Stimulated activated CD4-positive, alpha-beta T cell treated with anti-CD3 and anti-CD28 coated beads, Interleukin-12 subunit alpha, Interleukin-12 subunit beta, amount 100 ng/mL, for 24 hours (primary cell): ENCODE measurements around the gene FURIN.
"Not testable (repeated sequence)": the region's sequence is repeated elsewhere in the genome, so short reads cannot be mapped to it uniquely, and the experiment has no call there.

Experiments used
- DNase-seq, 2 experiments: peaks; one replicate each; pipeline ENCODE4 v3.0.0-alpha.2; 2020; ENCODE audit warnings: low read depth in 2 of 2

Gene FURIN

DNA sequence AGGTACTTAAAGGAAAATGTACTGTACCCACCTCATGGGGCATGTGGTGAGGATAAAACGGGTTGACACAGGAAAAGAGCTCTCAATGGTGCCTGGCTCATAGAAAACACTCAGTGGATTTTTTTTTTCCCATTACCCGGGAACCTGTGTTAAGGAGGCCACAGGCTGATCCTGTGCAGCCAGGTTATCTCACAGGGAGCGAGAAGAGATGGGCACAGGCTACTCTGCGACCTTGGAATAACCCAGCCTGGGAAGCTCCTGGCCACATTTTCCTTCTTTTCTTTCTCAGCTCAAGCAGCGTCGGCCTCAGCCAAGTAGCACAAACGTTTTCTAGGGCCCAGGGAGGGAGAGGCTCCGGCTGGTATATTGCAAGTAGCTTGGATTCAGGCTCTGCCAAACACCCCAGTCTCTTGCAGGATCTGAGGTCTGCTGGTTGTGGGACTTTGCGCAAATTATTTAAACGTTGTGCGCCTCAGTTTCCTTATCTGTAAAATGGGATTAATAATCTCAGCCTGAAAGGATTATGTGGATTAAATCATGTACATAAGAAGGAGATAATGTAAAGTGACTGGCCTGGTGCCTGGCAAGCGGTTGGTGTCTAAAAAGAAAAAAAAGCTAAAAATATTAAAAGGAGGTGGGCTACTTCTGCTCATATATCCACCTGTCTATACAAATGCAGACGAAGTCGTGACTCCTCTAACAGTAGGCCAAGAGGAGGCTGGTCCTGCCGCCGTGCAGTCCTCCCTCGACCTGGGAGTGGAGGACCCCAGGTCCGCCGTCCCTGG is 2.2 kb downstream of the FURIN start:
- DNase-seq: no peak

DNA sequence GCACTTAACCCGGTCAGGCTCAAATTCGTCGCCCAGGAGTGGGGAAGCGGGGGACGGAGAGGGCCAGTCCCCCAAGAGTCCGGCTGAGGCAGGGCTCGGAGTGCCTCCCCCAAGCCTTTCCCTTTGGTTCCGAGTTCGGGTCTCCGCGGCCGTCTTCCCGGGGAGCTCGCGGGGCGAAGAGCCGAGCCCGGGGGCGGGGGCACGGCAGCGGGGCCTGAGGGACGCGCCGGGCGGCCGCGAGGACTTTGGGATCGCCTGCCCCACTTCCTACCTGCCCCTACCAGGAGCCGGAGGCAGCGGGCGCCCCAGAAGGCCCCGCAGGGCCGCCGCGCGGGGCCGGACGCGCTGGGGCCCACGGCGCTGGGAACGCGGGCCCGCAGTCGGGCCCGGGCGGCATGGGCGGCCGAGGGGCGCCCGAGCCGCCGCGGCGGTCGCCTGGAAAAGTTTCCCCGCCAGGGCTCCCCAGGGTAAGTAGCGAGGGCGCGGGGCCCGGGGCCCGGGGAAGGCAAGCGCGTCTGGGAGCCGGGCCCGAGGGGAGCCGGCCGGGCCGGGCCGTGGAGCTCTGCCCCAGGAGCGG is 2.8 kb downstream of the FURIN start:
- no peak for DNase-seq

DNA sequence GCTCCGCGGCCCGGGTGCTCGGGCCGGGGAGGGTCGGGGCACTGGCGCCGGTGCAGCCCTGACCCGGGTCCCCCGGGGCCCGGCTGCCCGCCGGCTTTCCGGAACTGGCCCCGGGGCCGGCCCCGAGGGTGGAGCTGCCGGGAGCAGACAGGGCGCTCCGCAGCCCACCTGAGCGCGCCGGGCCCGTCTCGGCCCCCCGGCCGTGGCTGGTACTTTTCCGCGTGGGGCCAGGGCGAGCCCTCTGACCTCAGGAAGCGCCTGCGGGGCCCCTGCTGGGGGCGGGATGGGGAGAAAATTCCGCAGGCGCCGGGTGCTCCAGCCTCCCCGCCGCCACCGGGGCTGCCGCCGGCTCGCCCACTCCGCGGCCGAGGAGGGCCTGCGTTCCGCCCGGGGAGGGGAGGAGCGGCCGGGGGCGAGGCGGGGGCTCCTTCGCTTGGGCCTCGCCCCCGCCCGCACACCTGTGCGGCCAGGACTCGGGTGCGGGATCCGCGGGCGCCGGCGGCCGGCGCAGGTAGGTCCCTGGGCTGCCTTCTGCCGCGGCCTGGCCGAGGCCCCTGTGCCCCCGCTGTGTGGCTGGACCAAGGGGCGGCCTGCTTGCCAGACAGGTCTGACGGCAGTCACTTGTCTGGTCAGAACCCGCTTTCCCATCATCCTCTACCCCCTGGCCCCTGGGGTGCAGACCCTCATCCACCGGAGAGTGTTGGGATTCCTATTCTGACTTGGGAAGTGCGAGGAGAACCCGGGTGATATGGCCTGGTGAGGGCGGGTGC is 3.5 kb downstream of the FURIN start:
- no peak for DNase-seq

DNA sequence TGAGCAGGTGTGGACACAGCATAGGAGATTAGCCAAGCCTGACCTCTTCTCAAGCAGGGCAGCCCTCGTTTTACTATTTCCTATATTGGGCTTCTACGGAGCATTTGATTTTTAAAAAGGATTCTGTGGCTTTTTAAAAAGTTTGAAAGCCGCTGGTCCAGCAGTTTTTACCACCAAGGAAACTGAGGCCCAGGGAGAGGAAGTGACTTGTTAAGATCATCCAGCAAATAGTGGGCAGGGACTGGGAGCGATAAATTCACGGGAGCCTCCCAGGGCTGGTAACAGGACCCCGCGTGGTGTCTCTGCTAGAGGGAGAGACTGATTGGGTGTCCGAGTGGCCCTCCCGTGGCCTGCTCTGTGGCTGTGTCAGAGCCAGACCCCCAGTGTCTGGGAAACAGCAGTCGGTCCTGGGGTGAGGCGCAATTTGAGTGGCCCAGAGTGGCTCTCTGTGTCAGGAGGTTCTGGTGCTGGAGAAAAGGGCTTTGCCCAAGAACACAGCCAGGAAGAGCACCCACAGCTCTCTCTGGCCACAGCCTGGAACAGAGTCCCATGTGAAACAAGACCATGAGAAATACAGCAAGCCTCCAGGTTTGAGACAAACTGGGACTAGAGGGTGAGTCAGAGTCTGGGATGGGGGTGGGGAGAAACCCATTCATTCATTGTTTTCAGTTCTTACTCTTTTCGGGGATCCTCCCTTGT is 4.2 kb downstream of the FURIN start:
- DNase-seq: peak in 1 of 2 experiments; percentile 58

DNA sequence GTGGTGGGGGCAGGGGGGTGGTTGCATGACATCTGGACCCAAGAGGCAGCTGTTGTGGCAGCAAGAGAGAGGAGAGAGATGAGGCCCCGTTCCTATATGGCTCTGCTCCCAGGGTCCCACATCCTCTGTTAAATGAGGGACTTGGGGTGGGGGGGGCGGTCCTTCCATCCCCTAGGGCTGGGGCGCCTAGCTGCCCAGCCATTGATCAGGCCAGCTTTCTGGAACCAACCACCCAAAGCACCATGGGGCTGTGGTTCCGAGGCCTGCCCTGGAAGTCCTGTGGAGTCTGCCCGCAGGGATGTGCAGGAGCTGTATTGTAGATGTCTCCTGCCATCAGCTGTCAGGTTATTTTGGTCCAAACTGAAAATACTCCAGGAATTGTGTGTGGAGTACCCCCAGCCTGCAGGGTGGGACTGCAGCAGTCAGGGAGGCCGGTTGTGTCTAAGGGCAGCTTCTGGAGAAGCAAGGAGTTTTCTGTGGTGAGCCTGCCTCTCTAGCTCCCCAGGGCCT is 5.2 kb downstream of the FURIN start:
- no peak for DNase-seq

DNA sequence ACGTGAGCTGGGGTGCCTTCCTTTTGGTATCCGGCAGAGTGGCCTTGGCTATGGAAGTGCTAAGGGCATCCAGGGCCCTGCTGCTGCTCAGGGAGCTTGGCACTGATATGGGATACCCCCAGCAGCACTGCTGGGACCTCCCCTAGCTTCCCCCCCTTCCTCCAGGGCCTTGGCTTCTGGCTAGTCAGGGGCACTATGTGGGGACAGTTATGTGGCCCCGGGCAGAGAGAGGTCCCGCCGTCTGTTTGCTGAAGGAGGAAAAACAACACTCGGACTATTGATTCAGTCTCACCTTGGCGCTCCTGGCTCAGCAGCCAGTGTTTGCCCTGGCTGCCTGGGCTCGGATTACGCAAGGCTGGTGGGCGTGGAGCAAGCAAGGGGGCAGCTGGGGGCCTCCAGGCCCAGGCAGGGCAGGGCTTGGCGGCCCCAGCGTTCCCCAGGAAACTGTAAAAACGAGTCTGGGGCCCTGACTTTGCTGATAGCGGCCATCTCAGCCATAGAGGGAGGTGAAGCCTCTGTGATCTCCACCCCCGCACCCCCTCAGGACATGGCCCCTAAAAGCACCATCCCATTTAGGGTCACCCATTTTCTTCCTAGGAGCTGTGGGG is 5.7 kb downstream of the FURIN start:
- DNase-seq: no peak

DNA sequence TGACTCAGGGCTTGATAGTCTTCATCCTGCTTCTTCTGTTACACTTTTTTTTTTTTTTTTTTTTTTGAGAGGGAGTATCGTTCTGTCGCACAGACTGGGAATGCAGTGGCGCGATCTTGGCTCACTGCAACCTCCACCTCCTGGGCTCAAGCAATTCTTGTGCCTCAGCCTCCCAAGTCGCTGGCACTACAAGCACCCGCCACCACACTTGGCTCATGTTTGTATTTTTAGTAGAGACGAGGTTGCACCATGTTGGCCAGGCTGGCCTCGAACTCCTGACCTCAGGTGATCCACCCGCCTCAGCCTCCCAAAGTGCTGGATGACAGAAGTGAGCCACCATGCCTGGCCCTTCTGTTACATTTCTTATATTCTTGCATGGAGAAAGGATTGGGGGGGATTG is 6.6 kb downstream of the FURIN start:
- not testable (repeated sequence) for DNase-seq

DNA sequence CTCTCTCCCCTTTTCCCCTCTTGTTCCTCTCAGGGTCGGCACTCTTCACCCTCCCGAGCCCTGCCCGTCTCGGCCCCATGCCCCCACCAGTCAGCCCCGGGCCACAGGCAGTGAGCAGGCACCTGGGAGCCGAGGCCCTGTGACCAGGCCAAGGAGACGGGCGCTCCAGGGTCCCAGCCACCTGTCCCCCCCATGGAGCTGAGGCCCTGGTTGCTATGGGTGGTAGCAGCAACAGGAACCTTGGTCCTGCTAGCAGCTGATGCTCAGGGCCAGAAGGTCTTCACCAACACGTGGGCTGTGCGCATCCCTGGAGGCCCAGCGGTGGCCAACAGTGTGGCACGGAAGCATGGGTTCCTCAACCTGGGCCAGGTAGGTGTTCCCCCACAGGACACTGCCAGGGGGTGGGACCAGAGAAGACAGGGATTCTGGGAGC is 7.2 kb downstream of the FURIN start:
- no peak for DNase-seq

DNA sequence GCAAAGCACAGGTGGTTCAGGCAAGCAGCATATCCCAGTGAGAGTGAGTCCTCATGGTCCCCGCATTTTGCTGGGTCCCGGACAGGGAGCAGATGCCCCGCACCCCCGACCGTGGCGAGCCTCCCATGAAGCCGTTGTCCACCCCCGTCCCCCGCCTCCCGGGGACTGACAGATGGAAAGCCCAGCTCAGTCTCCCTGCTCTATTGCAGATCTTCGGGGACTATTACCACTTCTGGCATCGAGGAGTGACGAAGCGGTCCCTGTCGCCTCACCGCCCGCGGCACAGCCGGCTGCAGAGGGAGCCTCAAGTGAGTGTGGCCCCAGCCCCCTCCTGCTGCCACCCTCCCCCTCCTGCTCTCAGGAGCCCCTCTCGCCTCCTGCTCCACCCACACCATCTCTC is 7.7 kb downstream of the FURIN start:
- DNase-seq: no peak

DNA sequence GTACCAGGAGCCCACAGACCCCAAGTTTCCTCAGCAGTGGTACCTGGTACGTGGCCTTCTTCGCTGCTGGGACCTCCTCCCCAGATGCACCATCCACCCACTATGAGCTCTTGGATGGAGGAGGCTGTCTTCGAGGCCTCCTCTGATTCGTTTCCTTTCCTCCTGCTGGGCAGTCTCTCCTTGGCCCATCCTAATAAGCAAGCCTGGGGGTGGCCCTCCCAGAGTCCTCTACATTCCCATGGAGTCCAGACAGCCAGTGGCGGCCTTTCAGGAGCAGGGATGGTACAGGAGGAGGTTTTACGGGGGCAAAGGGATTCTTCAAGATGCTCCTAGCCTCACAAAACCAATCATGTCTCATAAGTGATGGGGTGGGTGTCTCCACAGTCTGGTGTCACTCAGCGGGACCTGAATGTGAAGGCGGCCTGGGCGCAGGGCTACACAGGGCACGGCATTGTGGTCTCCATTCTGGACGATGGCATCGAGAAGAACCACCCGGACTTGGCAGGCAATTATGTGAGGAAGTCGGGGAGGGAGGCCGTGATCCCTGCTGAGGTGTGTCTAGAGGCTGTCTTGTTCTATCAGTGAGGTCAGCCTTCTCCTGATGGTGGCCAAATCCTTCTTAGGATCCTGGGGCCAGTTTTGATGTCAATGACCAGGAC is 8.3 kb downstream of the FURIN start:
- DNase-seq: no peak

DNA sequence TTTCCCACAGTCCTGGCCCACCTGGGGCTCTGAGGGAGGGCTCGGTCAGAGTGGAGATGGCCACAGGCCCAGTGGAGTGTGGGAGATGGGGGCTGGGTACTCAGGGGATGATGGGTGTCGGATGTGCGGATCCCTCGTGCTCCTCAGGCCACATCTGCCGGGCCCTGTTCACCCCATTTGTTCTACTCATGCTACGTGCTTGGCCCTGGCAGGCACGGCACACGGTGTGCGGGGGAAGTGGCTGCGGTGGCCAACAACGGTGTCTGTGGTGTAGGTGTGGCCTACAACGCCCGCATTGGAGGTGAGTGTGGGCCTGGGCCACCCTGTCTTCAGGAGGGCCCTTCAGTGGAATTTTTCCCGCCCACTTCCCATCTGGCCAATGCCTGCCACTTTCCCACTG is 8.9 kb downstream of the FURIN start:
- DNase-seq: no peak

DNA sequence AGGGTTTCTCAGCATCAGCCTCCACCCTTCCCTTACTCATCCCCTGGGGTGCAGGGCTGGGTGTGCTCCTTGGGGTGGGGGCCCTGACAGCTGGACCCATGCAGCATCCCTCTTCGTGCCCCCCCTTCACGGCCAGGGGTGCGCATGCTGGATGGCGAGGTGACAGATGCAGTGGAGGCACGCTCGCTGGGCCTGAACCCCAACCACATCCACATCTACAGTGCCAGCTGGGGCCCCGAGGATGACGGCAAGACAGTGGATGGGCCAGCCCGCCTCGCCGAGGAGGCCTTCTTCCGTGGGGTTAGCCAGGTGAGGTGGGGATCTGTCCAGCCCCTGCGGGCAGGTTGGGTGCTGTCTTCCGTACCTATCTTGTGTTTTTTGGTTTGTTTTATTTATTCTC is 9.6 kb downstream of the FURIN start:
- DNase-seq: no peak

DNA sequence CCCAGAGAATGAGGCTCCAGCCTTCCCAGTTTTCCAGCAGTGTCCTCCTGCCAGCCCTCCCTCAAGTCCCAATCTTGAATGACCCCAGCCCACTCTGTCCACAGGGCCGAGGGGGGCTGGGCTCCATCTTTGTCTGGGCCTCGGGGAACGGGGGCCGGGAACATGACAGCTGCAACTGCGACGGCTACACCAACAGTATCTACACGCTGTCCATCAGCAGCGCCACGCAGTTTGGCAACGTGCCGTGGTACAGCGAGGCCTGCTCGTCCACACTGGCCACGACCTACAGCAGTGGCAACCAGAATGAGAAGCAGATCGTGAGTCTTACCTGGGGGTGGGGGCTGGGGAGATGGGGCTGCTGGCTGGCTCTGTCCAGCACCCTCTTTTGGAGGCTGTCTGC is 10.3 kb downstream of the FURIN start:
- no peak for DNase-seq

DNA sequence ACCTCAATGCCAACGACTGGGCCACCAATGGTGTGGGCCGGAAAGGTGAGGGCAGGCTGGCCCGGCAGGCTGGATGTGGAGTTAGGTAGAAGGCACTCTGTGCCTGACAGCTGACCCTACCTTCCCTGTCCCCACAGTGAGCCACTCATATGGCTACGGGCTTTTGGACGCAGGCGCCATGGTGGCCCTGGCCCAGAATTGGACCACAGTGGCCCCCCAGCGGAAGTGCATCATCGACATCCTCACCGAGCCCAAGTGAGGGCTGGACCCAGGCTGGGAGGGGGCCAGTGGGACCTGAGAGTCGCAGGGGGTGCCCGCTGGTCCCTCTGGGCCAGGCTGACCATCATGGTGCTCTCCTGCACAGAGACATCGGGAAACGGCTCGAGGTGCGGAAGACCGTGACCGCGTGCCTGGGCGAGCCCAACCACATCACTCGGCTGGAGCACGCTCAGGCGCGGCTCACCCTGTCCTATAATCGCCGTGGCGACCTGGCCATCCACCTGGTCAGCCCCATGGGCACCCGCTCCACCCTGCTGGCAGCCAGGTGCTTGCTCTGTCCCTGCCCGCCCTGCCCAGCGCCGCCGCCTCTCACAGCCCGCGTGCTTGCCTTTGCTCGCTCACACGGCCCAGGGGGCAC is 11.5 kb downstream of the FURIN start:
- DNase-seq: no peak

DNA sequence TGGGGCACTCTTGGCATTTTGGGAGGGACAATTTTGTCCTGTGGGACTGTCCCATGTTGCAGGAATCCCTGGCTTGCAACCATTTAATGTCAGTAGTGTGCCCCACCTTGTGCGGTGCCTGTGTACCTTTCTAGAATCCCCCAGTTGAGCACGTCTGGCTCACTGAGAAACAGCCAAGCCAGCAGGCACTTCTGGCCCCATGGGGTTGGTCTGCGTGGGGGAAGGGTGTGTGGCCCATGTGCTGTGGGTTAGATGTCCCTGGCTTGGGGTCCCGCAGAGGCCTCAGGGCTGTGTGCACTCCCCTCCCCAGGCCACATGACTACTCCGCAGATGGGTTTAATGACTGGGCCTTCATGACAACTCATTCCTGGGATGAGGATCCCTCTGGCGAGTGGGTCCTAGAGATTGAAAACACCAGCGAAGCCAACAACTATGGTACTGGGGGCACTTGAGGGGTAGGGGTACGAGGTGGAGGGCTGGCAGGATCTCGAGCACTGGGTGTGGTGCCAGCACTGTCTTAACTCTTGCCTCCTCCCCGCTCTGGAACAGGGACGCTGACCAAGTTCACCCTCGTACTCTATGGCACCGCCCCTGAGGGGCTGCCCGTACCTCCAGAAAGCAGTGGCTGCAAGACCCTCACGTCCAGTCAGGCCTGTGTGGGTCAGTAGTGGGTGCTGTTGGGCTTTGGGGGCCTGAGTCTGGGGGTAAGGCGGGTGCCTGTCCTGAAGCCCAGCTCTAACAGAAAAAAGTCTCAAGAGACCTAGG is 12.2 kb downstream of the FURIN start:
- DNase-seq: no peak

DNA sequence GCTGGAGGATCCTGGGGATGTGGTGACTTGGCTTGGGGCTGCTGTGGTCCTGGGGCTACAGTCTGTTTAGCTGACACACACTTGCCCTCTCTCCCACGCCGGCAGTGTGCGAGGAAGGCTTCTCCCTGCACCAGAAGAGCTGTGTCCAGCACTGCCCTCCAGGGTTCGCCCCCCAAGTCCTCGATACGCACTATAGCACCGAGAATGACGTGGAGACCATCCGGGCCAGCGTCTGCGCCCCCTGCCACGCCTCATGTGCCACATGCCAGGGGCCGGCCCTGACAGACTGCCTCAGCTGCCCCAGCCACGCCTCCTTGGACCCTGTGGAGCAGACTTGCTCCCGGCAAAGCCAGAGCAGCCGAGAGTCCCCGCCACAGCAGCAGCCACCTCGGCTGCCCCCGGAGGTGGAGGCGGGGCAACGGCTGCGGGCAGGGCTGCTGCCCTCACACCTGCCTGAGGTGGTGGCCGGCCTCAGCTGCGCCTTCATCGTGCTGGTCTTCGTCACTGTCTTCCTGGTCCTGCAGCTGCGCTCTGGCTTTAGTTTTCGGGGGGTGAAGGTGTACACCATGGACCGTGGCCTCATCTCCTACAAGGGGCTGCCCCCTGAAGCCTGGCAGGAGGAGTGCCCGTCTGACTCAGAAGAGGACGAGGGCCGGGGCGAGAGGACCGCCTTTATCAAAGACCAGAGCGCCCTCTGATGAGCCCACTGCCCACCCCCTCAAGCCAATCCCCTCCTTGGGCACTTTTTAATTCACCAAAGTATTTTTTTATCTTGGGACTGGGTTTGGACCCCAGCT is 13.0 kb downstream of the FURIN start:
- no peak for DNase-seq

DNA sequence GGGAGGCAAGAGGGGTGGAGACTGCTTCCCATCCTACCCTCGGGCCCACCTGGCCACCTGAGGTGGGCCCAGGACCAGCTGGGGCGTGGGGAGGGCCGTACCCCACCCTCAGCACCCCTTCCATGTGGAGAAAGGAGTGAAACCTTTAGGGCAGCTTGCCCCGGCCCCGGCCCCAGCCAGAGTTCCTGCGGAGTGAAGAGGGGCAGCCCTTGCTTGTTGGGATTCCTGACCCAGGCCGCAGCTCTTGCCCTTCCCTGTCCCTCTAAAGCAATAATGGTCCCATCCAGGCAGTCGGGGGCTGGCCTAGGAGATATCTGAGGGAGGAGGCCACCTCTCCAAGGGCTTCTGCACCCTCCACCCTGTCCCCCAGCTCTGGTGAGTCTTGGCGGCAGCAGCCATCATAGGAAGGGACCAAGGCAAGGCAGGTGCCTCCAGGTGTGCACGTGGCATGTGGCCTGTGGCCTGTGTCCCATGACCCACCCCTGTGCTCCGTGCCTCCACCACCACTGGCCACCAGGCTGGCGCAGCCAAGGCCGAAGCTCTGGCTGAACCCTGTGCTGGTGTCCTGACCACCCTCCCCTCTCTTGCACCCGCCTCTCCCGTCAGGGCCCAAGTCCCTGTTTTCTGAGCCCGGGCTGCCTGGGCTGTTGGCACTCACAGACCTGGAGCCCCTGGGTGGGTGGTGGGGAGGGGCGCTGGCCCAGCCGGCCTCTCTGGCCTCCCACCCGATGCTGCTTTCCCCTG is 13.8 kb downstream of the FURIN start:
- DNase-seq: no peak

DNA sequence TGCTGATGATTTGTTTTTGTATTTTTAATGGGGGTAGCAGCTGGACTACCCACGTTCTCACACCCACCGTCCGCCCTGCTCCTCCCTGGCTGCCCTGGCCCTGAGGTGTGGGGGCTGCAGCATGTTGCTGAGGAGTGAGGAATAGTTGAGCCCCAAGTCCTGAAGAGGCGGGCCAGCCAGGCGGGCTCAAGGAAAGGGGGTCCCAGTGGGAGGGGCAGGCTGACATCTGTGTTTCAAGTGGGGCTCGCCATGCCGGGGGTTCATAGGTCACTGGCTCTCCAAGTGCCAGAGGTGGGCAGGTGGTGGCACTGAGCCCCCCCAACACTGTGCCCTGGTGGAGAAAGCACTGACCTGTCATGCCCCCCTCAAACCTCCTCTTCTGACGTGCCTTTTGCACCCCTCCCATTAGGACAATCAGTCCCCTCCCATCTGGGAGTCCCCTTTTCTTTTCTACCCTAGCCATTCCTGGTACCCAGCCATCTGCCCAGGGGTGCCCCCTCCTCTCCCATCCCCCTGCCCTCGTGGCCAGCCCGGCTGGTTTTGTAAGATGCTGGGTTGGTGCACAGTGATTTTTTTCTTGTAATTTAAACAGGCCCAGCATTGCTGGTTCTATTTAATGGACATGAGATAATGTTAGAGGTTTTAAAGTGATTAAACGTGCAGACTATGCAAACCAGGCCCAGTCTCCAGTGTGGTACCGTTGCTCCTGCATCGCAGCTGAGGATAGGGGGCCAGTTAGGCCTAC is 14.6 kb downstream of the FURIN start:
- no peak for DNase-seq
